Epithelial cell of esophagus (primary cell): Measurements from ENCODE around the gene BDKRB1.

ENCODE experiments used
- DNase-seq: peaks from one replicate; pipeline ENCODE4 v3.0.0; 2010; ENCODE audit warnings: low read depth
- H3K4me3 ChIP-seq: 2 replicates; pipeline ENCODE4 v1.5.1; 2011; ENCODE audit warnings: mild to moderate bottlenecking, low read length, control low read depth
- CTCF ChIP-seq: IDR thresholded peaks from 2 replicates; pipeline ENCODE4 v1.5.1; 2011; ENCODE audit warnings: low read depth, mild to moderate bottlenecking, low read length, control low read depth, inconsistent platforms; ENCODE audit not compliant: insufficient read depth; ENCODE audit errors: missing control alignments

BDKRB1 gene

GRCh38 chr14:96297000-96297399, 41.0 kb downstream of the BDKRB1 start:
- no peak overlapping the region for H3K4me3 ChIP-seq
- peak; percentile 26 for TF ChIP-seq CTCF
- peak; percentile 24 for DNase-seq

GRCh38 chr14:96297997-96298515, 42.0 kb downstream of the BDKRB1 start:
- TF ChIP-seq CTCF, result no peak
- H3K4me3 ChIP-seq, result no peak overlapping the region
- no peak for DNase-seq

- no peak overlapping the region for H3K4me3 ChIP-seq
- TF ChIP-seq CTCF, result no peak
These were observed 43.4 kb downstream of the BDKRB1 start for GRCh38 chr14:96299441-96299840.

GRCh38 chr14:96303981-96304380, 48.0 kb downstream of the BDKRB1 start:
- no peak for DNase-seq
- no peak overlapping the region for H3K4me3 ChIP-seq
- no peak for TF ChIP-seq CTCF

More at GRCh38 chr14:96299441-96299840, 43.4 kb downstream of the BDKRB1 start:
- DNase-seq, result no peak

- peak; percentile 22 for TF ChIP-seq CTCF
- peak; percentile 41 for DNase-seq
- H3K4me3 ChIP-seq, result no peak overlapping the region
These were observed 48.9 kb downstream of the BDKRB1 start for GRCh38 chr14:96304956-96305355.

- H3K4me3 ChIP-seq, result no peak overlapping the region
- DNase-seq, result no peak
These were observed 51.4 kb downstream of the BDKRB1 start for GRCh38 chr14:96307434-96307833.

More at GRCh38 chr14:96307434-96307833, 51.4 kb downstream of the BDKRB1 start:
- TF ChIP-seq CTCF, result peak; percentile 12
